HG03135 (cell line): ENCODE results near the gene KLHL25.
A peak's percentile ranks its signal among the peaks of the same experiment; 100 is the strongest.

ENCODE experiments used
- ATAC-seq: cut with Tn5 transposase; IDR thresholded peaks from one replicate; pipeline ENCODE4 v1.9.1; 2021; ENCODE audit warnings: mild to moderate bottlenecking, moderate library complexity; ENCODE audit not compliant: unreplicated experiment

KLHL25 gene

GRCh38 chr15:85749261-85750151, 45.2 kb downstream of the KLHL25 start:
- no peak for ATAC-seq

GRCh38 chr15:85748729-85749128, 46.0 kb downstream of the KLHL25 start:
- no peak for ATAC-seq

- no peak for ATAC-seq
These were observed 46.5 kb downstream of the KLHL25 start for GRCh38 chr15:85748176-85748575.

- no peak for ATAC-seq
These were observed 48.1 kb downstream of the KLHL25 start for GRCh38 chr15:85746641-85747040.

DNA sequence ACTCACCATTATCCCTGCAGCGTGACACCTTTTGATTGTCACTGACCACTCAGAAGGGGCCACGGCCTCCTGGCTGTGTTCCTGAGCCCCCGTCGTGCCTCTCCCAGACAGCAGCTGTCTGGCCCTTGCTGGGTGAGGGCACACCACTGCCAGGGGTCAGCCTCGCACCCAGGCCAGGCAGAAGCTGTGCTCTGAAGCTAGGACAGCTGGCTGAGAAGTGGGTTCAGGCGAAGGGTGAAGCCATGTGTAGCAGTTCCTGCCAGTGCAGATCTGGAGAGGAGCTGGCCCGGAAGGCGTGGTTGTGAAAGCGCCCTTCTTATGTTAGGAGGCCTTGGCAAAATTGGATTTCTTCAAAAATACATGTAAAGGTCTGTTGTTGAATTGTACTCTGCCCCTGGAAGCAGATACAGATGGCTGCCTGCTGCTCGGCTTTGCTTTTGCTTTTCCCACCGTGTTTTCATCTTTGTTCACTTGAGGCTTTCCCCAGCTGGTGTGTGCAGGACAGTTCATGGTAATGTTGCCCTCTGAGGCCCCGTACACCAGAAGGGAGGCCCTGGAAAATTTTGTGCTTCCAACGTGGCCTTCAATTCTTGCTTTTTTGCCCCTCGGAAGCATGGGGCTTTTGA, 49.1 kb downstream of the KLHL25 start:
- ATAC-seq, result no peak

GRCh38 chr15:85745023-85745422, 49.7 kb downstream of the KLHL25 start:
- ATAC-seq, result no peak

DNA sequence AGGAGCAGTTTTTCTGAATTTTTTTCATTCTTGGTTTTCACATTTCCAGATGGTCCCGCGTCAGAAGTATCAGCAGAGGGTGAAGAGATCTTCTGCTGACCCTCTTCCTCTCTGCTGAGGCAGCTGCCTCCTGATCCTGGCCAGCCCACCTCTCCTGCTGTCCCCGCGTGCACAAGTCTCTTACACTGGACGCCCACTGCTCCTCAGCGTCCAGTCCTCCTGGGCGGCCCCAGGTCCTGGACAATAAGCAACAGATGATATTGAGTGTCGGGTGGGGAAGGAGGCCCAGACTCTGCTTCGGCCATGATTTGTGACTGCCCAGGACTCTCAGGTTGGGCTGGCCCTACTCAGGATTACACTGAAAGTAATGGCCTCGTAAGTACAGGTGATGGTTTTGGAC, 50.1 kb downstream of the KLHL25 start:
- no peak for ATAC-seq

- ATAC-seq, result no peak
These were observed 51.2 kb downstream of the KLHL25 start for GRCh38 chr15:85743392-85744055.

- no peak for ATAC-seq
These were observed 52.4 kb downstream of the KLHL25 start for GRCh38 chr15:85742186-85742821.

- ATAC-seq, result no peak
These were observed 53.1 kb downstream of the KLHL25 start for GRCh38 chr15:85741662-85742061.

DNA sequence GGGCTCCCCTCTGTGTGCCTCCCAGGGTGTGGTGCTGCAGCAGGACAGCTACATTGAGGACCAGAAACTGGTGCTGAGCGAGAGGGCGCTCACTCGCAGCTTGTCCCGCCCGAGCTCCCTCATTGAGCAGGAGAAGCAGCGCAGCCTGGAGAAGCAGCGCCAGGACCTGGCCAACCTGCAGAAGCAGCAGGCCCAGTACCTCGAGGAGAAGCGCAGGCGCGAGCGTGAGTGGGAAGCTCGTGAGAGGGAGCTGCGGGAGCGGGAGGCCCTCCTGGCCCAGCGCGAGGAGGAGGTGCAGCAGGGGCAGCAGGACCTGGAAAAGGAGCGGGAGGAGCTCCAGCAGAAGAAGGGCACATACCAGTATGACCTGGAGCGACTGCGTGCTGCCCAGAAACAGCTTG, 53.7 kb downstream of the KLHL25 start:
- ATAC-seq, result no peak

- no peak for ATAC-seq
These were observed 57.7 kb downstream of the KLHL25 start for GRCh38 chr15:85737061-85737460.

GRCh38 chr15:85733416-85733815, 61.3 kb downstream of the KLHL25 start:
- no peak for ATAC-seq

DNA sequence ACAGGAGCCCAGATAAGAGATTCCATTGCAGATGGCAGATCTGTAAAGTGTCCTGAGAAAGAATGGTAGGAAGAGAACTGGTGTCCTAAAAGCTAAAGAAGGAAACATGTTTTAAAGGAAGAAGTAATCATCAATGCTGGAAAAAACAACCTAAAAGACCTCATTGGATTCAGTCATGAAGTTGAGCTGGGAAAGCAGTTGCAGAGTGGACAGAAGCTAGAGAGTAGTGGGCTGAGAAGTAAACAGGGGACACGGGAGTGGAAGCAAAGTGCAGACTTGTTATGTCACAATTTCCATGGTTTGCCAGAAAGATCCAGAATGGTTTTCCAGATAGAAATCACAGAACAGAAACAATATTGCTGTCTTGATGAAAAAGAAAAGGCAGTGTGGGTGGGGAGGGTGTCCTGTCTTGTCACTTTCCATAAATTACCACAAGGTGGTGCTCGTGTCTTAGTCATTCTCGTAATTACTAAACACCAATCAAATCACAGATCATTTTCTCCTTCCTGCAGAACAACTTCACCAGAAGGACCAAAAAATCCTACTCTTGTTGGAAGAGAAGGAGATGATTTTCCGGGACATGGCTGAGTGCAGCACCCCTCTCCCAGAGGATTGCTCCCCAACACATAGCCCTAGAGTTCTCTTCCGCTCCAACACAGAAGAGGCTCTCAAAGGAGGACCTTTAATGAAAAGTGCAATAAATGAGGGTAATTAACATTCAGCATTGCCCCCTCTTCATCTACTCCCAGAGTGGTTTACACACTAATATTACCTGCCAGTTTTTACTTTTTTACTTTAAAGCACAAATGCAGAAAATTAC, 64.5 kb downstream of the KLHL25 start:
- ATAC-seq, result peak; percentile 71

- no peak for ATAC-seq
These were observed 67.7 kb downstream of the KLHL25 start for GRCh38 chr15:85727068-85727467.

DNA sequence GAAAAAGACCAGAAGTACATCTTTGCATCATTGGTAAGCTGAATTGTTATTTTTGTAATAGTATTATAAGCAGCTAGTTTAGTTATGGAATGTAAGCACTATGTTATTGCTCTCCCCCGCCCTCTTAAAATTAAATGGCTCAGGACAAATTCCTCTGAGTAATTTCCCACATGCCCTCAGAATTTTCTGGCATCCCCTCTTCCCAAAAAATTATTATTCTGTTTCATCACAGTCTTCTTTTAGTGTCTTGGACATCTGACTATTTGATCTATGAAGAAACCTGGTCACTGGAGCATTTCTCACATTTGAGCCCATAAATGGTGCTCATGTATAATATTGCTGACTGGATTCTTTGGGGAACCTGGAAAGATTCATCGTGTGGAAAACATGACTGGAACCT, 68.3 kb downstream of the KLHL25 start:
- ATAC-seq, result no peak

DNA sequence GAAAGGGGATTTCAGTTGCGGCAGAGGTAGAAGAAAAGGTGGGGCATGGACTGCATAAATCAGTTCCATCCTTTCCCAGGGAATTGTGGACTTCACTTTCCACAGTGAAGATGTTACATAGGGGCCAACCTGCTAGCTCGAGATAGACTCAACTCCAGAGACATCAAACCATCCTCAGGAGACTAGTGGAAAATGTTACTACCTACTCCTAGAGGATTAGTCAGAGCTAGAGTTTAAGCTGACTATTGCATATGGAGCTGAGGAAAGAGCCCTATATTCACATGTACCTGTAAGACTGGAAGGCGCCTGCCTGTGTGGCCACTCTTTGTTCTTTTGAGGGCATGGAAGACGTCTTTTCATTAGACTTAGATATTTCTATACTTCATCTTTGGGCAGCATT, 69.2 kb downstream of the KLHL25 start:
- ATAC-seq, result no peak

GRCh38 chr15:85725019-85725418, 69.7 kb downstream of the KLHL25 start:
- no peak for ATAC-seq

DNA sequence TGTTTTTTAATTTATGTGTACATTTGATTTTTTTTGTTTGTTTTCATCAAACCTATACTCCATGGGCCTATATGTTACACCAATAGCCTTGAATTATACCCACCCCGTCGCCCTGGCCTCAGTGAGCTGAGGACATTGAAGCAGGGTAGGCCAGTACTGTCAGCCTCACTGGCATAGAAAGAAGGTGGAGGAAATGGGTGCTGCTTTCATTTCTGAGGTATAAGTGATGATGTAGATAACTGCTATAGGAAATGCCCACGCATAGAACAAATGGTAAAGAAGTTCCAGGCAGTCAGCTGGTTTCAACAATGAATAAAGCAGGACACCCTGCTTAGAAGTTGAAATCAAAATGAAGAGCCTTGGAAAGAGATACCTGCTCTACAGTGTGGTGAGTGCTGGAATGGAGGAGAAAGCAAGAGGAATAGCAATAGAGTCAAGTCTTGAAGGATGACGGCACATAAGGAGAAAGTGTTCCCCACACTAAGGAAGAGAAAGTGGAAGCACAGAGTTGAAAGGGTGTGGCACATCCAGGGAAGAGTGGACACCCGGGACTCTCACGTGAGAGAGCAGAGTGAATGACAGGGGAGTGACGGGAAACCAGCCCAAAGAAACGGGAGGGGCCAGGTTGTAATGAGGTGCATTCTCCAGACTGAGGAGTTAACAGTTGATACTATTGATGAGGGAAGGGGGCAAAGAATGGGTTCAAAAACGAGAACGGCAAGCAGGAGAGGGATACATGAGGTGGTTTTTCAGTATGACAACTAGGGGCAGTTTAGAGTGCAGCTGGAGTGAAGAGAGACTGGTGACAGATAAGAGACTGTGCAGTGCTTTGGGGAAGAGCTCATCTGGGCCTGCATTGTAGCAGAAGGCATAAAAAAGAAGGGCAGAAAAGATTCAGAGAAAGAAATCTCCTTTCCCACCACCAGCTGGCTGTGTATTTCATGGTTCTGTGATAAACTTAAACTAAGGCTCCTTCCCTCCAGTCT, 70.5 kb downstream of the KLHL25 start:
- no peak for ATAC-seq
